Measurements from ENCODE around the gene GDPD5.

- no peak for TF ChIP-seq EP300 (IDR thresholded peaks at IDR 0.05)
- no peak for TF ChIP-seq CTCF (IDR thresholded peaks at IDR 0.05)
Observed at GRCh38 chr11:75408957-75409219, 116.9 kb downstream of the GDPD5 start.
